Liver (tissue), 3 donors: Measurements from ENCODE around the gene RAB30.

Experiments used
- CTCF ChIP-seq: fragments of 150-350 bp; IDR thresholded peaks from 2 replicates; pipeline ENCODE4 v1.5.1; 2017; ENCODE audit warnings: improper control_type of control experiment, low read depth, low read length; ENCODE audit not compliant: missing input control
- GABPA ChIP-seq, 2 donors: IDR thresholded peaks in 1 of 2; conservative IDR thresholded peaks in 1 of 2; 2 replicates each; pipeline ENCODE4 v1.6.1; 2016; ENCODE audit warnings: antibody characterized with exemption in 2 of 2, mild to moderate bottlenecking in 1 of 2, moderate library complexity in 1 of 2
- HNF4G ChIP-seq: IDR thresholded peaks from 2 replicates; pipeline ENCODE4 v1.6.1; 2016; ENCODE audit warnings: antibody characterized with exemption
- RAD21 ChIP-seq, 2 donors: IDR thresholded peaks; 2 replicates each; pipeline ENCODE4 v1.6.1; 2016; ENCODE audit warnings: antibody characterized with exemption in 2 of 2, mild to moderate bottlenecking in 2 of 2
- REST ChIP-seq: IDR thresholded peaks from 2 replicates; pipeline ENCODE4 v1.6.1; 2016; ENCODE audit warnings: antibody characterized with exemption, mild to moderate bottlenecking
- SP1 ChIP-seq: IDR thresholded peaks from 2 replicates; pipeline ENCODE4 v1.6.1; 2018; ENCODE audit warnings: antibody characterized with exemption, mild to moderate bottlenecking
- TAF1 ChIP-seq: conservative IDR thresholded peaks from 2 replicates; pipeline ENCODE4 v1.6.1; 2016; ENCODE audit warnings: antibody characterized with exemption, mild to moderate bottlenecking
- TF ChIP-seq, protein P1 (sequence below): IDR thresholded peaks from 2 replicates; pipeline ENCODE4 v1.6.1; 2016; ENCODE audit warnings: antibody characterized with exemption
- TF ChIP-seq, protein P2 (sequence below): IDR thresholded peaks from 2 replicates; pipeline ENCODE4 v1.6.1; 2016; ENCODE audit warnings: antibody characterized with exemption
- donor health status: healthy.
- donor health status: healthy.

DNA sequence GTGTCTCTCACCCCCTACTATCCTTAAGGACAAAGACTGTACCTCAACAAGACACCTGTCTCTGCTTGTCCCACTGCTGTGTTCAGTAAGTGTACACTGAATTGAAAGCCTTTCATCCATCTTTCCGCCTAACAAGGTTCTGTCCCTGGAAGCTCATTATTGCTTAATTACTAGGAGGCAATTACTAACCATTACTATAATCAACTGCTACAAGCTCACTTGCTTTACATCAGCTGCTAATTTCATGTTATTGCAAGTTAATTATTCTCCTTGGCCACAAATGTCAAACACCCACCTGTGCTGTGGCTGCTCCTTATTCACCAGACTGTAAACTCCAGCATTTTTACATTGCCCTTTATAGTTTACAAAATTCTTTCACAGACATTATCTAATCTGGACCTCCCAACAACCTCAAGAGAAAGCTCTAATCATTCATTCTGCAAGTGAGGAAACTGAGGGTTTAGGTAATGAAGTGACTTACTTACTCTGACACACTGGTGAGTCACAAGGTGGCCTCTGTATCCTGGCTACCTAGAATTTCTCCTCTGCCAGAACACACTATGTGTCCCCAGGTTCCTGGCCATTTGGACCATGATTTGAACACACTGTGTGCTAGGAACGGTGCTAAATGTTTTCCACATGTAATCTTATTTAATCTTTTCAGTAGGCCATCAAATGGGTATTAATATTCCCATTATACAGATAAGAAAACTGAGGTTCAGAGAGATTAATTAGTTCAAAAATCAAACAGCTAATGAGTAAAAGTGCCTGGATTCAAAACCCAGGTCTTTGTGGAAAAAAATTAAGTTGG is 66.7 kb downstream of the RAB30 start:
- TF ChIP-seq CTCF: no peak
- no peak for TF ChIP-seq REST
- TF ChIP-seq, protein P1, sequence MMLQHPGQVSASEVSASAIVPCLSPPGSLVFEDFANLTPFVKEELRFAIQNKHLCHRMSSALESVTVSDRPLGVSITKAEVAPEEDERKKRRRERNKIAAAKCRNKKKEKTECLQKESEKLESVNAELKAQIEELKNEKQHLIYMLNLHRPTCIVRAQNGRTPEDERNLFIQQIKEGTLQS: no peak
- TF ChIP-seq, protein P2, sequence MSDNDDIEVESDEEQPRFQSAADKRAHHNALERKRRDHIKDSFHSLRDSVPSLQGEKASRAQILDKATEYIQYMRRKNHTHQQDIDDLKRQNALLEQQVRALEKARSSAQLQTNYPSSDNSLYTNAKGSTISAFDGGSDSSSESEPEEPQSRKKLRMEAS: no peak
- TF ChIP-seq RAD21 (IDR thresholded peaks at IDR 0.05): no peak
- TF ChIP-seq GABPA (IDR thresholded peaks at IDR 0.05 in 1 of 2, conservative IDR thresholded peaks at IDR 0.05 in 1 of 2): no peak
- TF ChIP-seq SP1: no peak
- no peak for TF ChIP-seq HNF4G
- no peak for TF ChIP-seq TAF1
